EH (cell line): ENCODE data around the gene ADGRB2.

ENCODE experiments used
- DNase-seq: peaks from one replicate; pipeline ENCODE4 v3.0.0-alpha.2; 2015; ENCODE audit warnings: low read depth

ADGRB2 gene

GRCh38 chr1:31795801-31796621, 31.9 kb upstream of the ADGRB2 start:
- DNase-seq = peak; percentile 95

DNA sequence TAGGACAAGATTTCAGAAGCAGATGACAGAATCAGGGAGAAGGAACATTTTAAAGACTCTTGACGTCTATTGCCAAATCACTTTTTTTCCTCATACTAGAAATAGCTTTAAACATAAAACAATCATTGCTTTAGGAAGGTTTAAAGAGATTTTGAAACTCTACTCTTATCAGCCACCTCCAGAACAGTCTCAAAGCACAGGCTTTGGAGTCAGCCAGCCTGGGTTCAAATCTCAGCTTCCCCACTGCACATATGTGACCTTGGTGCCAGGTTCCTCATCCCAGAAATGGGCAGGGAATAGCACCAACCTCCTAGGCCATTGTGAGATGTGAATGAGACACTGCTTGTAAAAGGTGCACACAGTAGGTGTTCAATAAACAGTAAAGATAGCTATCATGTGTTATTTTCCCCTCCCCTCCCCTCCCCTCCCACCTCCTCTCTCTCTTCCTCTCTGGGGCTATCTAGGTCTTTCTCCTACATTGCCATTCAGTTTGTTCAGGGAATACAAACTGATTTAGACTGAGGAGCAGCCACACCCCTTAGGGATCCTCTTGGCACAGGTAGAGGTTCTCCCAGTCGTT, 31.0 kb upstream of the ADGRB2 start:
- no peak for DNase-seq

DNA sequence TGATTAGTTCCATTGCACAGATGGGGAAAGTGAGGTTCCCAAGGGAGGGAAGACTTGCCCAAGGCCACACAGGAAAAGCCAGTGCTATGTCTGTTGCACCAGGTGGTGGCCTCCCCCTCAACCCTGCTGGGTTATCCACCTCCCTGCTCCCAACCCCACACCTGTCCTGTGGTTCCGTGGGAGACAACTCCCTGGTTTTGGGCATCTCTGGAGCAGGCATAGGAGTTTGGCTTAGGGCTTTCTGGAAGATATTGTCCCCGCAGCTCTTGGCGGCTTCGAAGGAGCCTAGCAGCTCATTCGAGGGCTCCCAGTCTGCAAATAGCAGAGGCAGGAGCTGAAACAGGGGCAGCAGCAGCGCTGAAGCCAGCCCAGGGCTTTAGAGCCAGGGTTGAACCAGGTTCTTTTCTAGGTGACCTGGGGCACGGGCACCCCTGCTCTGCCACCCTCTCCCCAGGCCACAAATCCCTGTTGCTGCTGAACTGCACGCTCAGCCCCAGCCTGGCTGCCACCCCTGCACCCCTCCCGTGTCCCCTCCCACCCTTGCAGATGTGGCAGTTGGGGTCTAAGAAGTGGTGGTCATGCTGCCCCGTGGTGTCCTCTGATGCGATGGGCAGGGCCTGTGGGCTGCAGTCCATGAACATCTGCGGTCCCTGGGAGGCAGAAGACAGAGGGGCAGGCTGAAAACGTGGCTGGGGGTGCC, 29.6 kb upstream of the ADGRB2 start:
- no peak for DNase-seq

GRCh38 chr1:31793086-31793485, 28.9 kb upstream of the ADGRB2 start:
- DNase-seq = no peak

- DNase-seq = no peak
Measured at GRCh38 chr1:31792541-31792940, 28.4 kb upstream of the ADGRB2 start.

- DNase-seq = no peak
Measured at GRCh38 chr1:31792116-31792515, 28.0 kb upstream of the ADGRB2 start.

- DNase-seq = no peak
Measured at GRCh38 chr1:31791131-31791858, 27.2 kb upstream of the ADGRB2 start.

- DNase-seq = no peak
Measured at GRCh38 chr1:31790641-31791091, 26.5 kb upstream of the ADGRB2 start.

DNA sequence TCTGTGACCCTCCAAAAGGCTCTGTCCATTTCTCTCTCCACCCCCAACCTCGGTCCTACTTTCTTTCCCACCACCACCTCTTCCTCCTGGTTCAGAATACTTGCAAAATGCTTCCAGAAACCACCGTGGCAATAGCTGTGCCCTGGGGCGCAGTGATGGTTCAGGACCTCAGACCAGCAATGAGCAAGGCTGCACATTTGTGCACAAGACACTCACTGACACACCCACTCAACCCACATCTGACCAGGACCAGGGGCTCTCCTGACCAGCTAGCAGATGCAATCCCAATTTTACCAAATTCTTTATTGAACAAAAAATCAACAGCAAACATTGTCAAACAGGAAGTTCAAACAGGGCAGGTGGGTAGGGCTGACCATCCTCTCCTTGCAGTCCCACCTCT, 26.0 kb upstream of the ADGRB2 start:
- DNase-seq = peak; percentile 38

GRCh38 chr1:31789259-31790065, 25.3 kb upstream of the ADGRB2 start:
- DNase-seq = peak; percentile 90

DNA sequence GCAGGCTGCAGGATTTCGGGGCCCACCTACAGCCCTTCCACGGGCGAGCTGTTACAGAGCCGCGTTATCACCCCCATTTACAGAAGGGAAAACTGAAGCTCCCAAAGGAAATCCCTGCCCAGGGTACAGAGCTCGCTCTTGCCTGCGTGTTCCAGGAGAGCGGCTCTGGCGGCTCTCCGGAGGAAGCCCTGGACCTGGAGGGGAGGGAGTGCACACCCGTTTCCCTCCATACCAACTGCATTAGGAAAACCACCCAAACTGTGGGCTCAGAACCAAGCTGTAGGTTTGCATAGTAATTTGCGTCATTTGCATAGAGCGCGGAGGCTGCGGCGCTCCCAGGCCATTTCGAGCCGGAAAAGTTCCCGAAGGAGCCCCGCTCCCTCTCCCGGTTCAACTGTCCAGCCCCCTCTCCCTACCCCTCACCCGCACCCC, 24.7 kb upstream of the ADGRB2 start:
- peak; percentile 86 for DNase-seq

- peak; percentile 91 for DNase-seq
Measured at GRCh38 chr1:31788138-31788824, 24.1 kb upstream of the ADGRB2 start.

- DNase-seq = no peak
Measured at GRCh38 chr1:31787786-31788137, 23.6 kb upstream of the ADGRB2 start.

DNA sequence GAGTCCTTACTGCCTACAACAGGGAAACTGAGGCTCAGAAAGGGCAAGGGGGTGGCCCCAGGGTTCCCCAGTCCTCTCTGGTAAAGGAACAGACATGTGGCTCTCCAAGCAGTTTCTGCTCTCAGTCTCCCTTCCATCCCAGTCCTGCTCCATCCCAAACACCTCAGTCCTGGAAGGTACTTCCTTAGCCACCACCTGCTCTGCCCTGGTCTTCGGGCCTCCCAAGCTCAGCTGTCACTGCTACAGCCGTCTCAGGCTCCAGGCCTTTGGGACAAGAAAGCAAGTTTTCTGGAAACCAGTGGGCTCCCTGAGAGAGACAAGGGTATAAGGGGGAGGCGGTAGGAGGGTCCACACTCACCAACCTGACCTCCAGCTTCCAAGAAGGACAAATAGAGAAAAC, 23.1 kb upstream of the ADGRB2 start:
- DNase-seq = no peak

DNA sequence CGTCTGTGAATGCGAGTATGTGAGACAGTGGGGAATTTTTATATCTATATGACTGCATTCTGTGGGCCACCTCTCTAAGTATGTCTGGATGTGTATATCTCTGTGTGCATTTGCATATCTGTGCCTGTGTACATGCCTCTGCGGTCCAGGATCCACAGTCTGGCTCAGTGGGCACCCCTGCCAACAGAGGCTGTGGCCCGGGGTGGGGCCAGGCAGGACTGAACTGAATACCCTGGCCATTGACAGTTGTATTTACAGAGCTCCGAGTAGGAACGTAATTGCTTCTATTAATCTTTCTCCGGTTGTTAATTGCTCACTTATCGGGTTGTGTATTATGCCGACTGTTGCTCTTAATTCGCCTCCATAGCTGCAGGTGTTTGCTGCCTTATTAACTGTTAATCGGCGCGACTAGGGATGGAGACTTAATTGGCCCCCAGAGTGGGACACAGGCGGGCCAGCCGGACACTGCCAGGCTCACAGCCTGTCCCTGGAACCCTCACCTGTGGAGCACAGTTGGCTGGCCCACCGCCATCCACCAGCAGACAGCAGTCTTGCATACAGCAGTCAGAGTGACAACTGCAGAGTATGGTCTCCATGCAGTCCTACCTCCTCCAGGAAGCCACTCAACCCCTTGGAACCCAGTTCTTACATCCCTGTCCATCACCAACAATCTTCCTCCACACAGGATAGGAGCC, 22.4 kb upstream of the ADGRB2 start:
- DNase-seq = no peak

- no peak for DNase-seq
Measured at GRCh38 chr1:31785947-31786290, 21.8 kb upstream of the ADGRB2 start.

DNA sequence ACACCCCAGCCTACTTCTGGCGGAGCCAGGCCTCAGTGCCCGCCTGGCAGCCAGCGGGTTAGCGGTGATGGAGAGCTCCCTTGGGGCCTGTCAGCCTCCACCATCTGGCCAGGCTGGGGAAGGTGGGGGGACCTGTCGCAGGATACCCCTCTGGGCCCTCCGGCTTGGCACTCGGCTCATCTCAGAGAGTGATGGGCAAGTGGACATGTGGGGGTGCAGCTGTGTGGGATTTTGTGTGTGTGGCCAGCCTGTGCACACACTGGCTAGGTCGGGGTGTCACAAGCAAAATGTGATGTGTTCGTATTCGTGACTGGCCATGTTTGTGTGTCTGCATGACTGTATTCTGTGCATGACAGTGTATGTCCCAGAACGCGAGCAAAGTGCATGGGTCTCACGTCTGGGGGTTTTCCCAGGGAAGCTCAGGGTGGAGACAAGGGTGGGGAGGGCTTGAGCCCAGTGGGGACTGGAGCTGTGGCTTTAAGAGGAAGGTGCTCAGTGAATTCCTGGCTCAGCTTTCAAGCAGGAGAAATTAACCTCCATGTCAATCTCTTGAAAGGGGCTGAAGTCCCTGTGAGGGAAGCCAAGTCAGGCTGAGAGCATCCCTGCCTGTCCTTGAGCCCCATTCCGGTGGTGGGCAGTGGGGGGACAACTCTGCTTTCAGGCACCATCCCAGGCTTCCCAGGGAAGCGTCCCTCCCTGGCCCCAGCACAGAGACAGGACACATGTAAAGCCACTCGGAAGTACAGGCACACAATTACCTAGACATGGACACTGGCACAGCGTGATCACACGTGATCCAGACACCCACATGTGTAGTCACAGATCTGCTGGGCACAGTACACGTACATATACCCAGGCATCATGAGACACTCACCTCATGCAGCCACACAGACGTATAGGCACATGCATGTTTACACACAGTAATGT, 21.1 kb upstream of the ADGRB2 start:
- DNase-seq = no peak

GRCh38 chr1:31784356-31785019, 20.3 kb upstream of the ADGRB2 start:
- no peak for DNase-seq

- DNase-seq = no peak
Measured at GRCh38 chr1:31783846-31784245, 19.7 kb upstream of the ADGRB2 start.
